HepG2 (cell line): Measurements from ENCODE around the gene GALNT9. TPM values are rescaled to one million over a fixed set of nuclear protein-coding genes. Genes with fewer than 3 reads are reported as not detected.

ENCODE experiments used
- ATAC-seq: fragments of 200-7000 bp; cut with Tn5 transposase; 3 replicates; pipeline ENCODE4 v1.9.1; 2020; ENCODE audit warnings: mild to moderate bottlenecking, moderate library complexity
- BruUV-seq: library from RNA; stranded (reverse); fragments of 400-500 nt; replicated peaks from 2 replicates; lab custom pipeline; 2021; lab: Mats Ljungman, UMichigan
- CTCF ChIA-PET: fragments of 300-600 bp; formaldehyde crosslinking; extraction: SDS; loops from one replicate; lab custom pipeline; 2021; ENCODE audit warnings: low total read pairs, inconsistent platforms, low intra/inter-chr PET ratio; lab: Yijun Ruan, JAX
- POLR2A ChIA-PET: fragments of 350-600 bp; sonication (Branson Sonifier 250); formaldehyde crosslinking; loops from one replicate; lab custom pipeline; 2020; ENCODE audit warnings: antibody characterized with exemption, inconsistent platforms; lab: Yijun Ruan, JAX
- DNase-seq: peaks from one replicate; pipeline ENCODE4 v3.0.0-alpha.2; 2015; ENCODE audit warnings: low spot score
- FAIRE-seq: peaks from 3 replicates; lab custom pipeline; 2011; peaks lifted over from hg19 to GRCh38; lab: Jason Lieb, UNC
- H2AFZ ChIP-seq: one replicate; pipeline ENCODE4 v1.6.1; 2011; ENCODE audit warnings: low read length, inconsistent platforms
- H3K27ac ChIP-seq: fragments of 300-600 bp; 3 replicates; pipeline ENCODE4 v1.8.0; 2011; ENCODE audit warnings: mixed run types, mild to moderate bottlenecking, mixed read lengths, low read length, inconsistent platforms; ENCODE audit not compliant: insufficient read depth; ENCODE audit errors: extremely low read length
- H3K27me3 ChIP-seq, 2 experiments: fragments of 200-600 bp in 1 of 2; 2 replicates in 1 of 2; 3 replicates in 1 of 2; pipeline versions ENCODE4 v1.6.0 to v1.8.0; 2011; ENCODE audit warnings: low read length in 2 of 2, mild to moderate bottlenecking in 2 of 2, moderate library complexity in 2 of 2, inconsistent platforms in 1 of 2; ENCODE audit not compliant: insufficient read depth in 2 of 2, control insufficient read depth in 1 of 2
- H3K36me3 ChIP-seq, 2 experiments: fragments of 200-600 bp in 1 of 2; replicated peaks in 1 of 2; 2 replicates in 1 of 2; 3 replicates in 1 of 2; pipeline versions ENCODE4 v1.5.1 to v1.8.0; 2011; ENCODE audit warnings: low read length in 2 of 2, inconsistent platforms in 1 of 2; ENCODE audit not compliant: insufficient read depth in 2 of 2, control insufficient read depth in 1 of 2
- H3K4me1 ChIP-seq: 2 replicates; pipeline ENCODE4 v1.5.1; 2012; ENCODE audit warnings: low read length, inconsistent platforms; ENCODE audit not compliant: insufficient read depth
- H3K4me2 ChIP-seq: 2 replicates; pipeline ENCODE4 v1.6.0; 2011; ENCODE audit warnings: low read depth, low read length, inconsistent platforms
- H3K4me3 ChIP-seq, 3 experiments: fragments of 200-600 bp in 1 of 3; sonication (generic), shearing (Covaris generic) in 1 of 3; replicated peaks in 1 of 3; 2 replicates each; pipeline ENCODE4 v1.5.1; 2011 to 2016; ENCODE audit warnings: low read length in 3 of 3, inconsistent platforms in 2 of 3, low read depth in 2 of 3, mild to moderate bottlenecking in 2 of 3, control low read depth in 1 of 3, mixed read lengths in 1 of 3; ENCODE audit not compliant: insufficient read depth in 1 of 3
- H3K79me2 ChIP-seq: one replicate; pipeline ENCODE4 v1.6.1; 2011; ENCODE audit warnings: low read length, inconsistent platforms; ENCODE audit not compliant: insufficient read depth
- H3K9ac ChIP-seq: 2 replicates; pipeline ENCODE4 v1.6.0; 2011; ENCODE audit warnings: mild to moderate bottlenecking, low read depth, low read length, inconsistent platforms; ENCODE audit not compliant: insufficient read depth
- H3K9me3 ChIP-seq: 2 replicates; pipeline ENCODE4 v1.5.1; 2012; ENCODE audit warnings: mild to moderate bottlenecking, low read length
- H4K20me1 ChIP-seq: 2 replicates; pipeline ENCODE4 v1.6.0; 2011; ENCODE audit warnings: inconsistent platforms, mild to moderate bottlenecking, low read length, moderate library complexity; ENCODE audit not compliant: insufficient read depth
- ADNP ChIP-seq: sonication (generic); formaldehyde crosslinking; IDR thresholded peaks from 2 replicates; pipeline ENCODE4 v1.4.0; 2020; ENCODE audit warnings: missing genetic modification reagents
- EED ChIP-seq: sonication (generic); formaldehyde crosslinking; IDR thresholded peaks from 2 replicates; pipeline ENCODE4 v1.5.0; 2020; ENCODE audit warnings: mild to moderate bottlenecking, missing genetic modification reagents
- HDAC2 ChIP-seq: sonication (generic); formaldehyde crosslinking; IDR thresholded peaks from 2 replicates; pipeline ENCODE4 v1.4.0; 2020; ENCODE audit warnings: missing genetic modification reagents
- HMGXB3 ChIP-seq: sonication (generic); formaldehyde crosslinking; IDR thresholded peaks from 2 replicates; pipeline ENCODE4 v1.4.0; 2020; ENCODE audit warnings: missing genetic modification reagents, borderline replicate concordance
- MEIS2 ChIP-seq: sonication (generic); formaldehyde crosslinking; IDR thresholded peaks from 2 replicates; pipeline ENCODE4 v1.9.0; 2021; ENCODE audit warnings: mild to moderate bottlenecking, missing genetic modification reagents
- MYNN ChIP-seq: sonication (generic); formaldehyde crosslinking; IDR thresholded peaks from 2 replicates; pipeline ENCODE4 v1.4.0; 2020; ENCODE audit warnings: mild to moderate bottlenecking, low read depth, missing genetic modification reagents
- ONECUT2 ChIP-seq: sonication (generic); formaldehyde crosslinking; IDR thresholded peaks from 2 replicates; pipeline ENCODE4 v1.4.0; 2020; ENCODE audit warnings: missing genetic modification reagents
- SIN3B ChIP-seq: fragments of 150-350 bp; IDR thresholded peaks from 2 replicates; pipeline ENCODE4 v1.6.1; 2014; ENCODE audit warnings: low read length
- SMAD9 ChIP-seq: sonication (generic); formaldehyde crosslinking; IDR thresholded peaks from 2 replicates; pipeline ENCODE4 v1.5.1; 2020; ENCODE audit warnings: mild to moderate bottlenecking, missing genetic modification reagents
- WIZ ChIP-seq: sonication (generic); formaldehyde crosslinking; IDR thresholded peaks from 2 replicates; pipeline ENCODE4 v1.5.1; 2020; ENCODE audit warnings: mild to moderate bottlenecking, missing genetic modification reagents
- ZNF180 ChIP-seq: sonication (generic); formaldehyde crosslinking; IDR thresholded peaks from 2 replicates; pipeline ENCODE4 v1.4.0; 2020; ENCODE audit warnings: low read depth, missing genetic modification reagents, borderline replicate concordance
- ZNF350 ChIP-seq: sonication (generic); formaldehyde crosslinking; IDR thresholded peaks from 2 replicates; pipeline ENCODE4 v1.4.0; 2020; ENCODE audit warnings: mild to moderate bottlenecking, low read depth, missing genetic modification reagents, borderline replicate concordance
- ZNF367 ChIP-seq: sonication (generic); formaldehyde crosslinking; IDR thresholded peaks from 2 replicates; pipeline ENCODE4 v1.4.0; 2020; ENCODE audit warnings: missing genetic modification reagents, borderline replicate concordance
- ZNF572 ChIP-seq: sonication (generic); formaldehyde crosslinking; IDR thresholded peaks from 2 replicates; pipeline ENCODE4 v1.5.1; 2020; ENCODE audit warnings: mild to moderate bottlenecking, missing genetic modification reagents
- ZNF597 ChIP-seq: sonication (generic); formaldehyde crosslinking; IDR thresholded peaks from 2 replicates; pipeline ENCODE4 v1.5.0; 2020; ENCODE audit warnings: missing genetic modification reagents
- ZNF703 ChIP-seq: sonication (generic); formaldehyde crosslinking; IDR thresholded peaks from 2 replicates; pipeline ENCODE4 v1.5.1; 2020; ENCODE audit warnings: missing genetic modification reagents, mild to moderate bottlenecking, moderate library complexity, borderline replicate concordance
- WGBS: methylation state at CpG from one replicate; pipeline ENCODE4 v1.1.6; 2017; ENCODE audit warnings: low lambda C conversion rate; 5-methylcytosine and 5-hydroxymethylcytosine counted together
- in situ Hi-C: cut with HindIII; loops from 2 replicates; pipeline ENCODE4 v1.10.0; 2017; ENCODE audit warnings: low pct_unique_long_range_greater_than_20kb; ENCODE audit not compliant: extremely low pct_ligation_motif_present
- intact Hi-C: fragments of 100-400 bp; cut with micrococcal nuclease; formaldehyde crosslinking; loops from one replicate; pipeline ENCODE4 v1.10.0; 2022; ENCODE audit not compliant: unreplicated experiment
- polyA plus RNA-seq, 8 experiments: library from polyadenylated mRNA; depleted of rRNA in 3 of 8; stranded (reverse) in 7 of 8; unstranded in 1 of 8; fragments of >200 nt; fragmentation: Illumina TruSeq in 4 of 8; extraction: Trizol in 4 of 8; gene quantifications; 2 replicates each; pipeline versions ENCODE4 v1.2.1 to v1.2.3, GENCODE V29; 2011 to 2016; ENCODE audit warnings: low read depth in 4 of 8, missing spikeins in 1 of 8, mixed read lengths in 1 of 8; ENCODE audit not compliant: insufficient read depth in 1 of 8
- total RNA-seq, 5 experiments: library from RNA; depleted of rRNA; stranded (reverse); fragments of >200 nt; fragmentation: Illumina TruSeq; extraction: Trizol; gene quantifications; 2 replicates each; pipeline ENCODE4 v1.2.3, GENCODE V29; 2016; ENCODE audit warnings: low read depth in 1 of 5

Gene GALNT9
- total and polyA plus RNA-seq, 2 of the 13 experiments (the other 11 are each of a cell fraction or from before 2014, with no cell fraction given): 0.04 TPM; not detected in 1

GRCh38 chr12:132151766-132152410, 177.5 kb downstream of the GALNT9 start:
- no peaks in the 10 kb centered on the region for H3K27me3 ChIP-seq
- CTCF ChIA-PET: no interaction called here
- no peaks in the 10 kb centered on the region for H3K9me3 ChIP-seq
- POLR2A ChIA-PET: no interaction called here
- 99% methylated on average over 14 of the region's 32 CpGs for WGBS
- no peak overlapping the region for H2AFZ ChIP-seq
- FAIRE-seq (no peak), DNase-seq (no peak), ATAC-seq (no peak)
- in situ Hi-C loops: no loop called here
- peaks cover 0 to 2% of the 10 kb centered on the region in 2 experiments; a peak in 1 of 5 replicates for H3K36me3 ChIP-seq
- peaks cover 3% of the 10 kb centered on the region; the same call in 1 of the 2 replicates for H4K20me1 ChIP-seq
- no peak for TF ChIP-seq ADNP
- TF ChIP-seq HMGXB3 (CRISPR knock-in tag): no peak
- no peak for TF ChIP-seq ZNF180 (CRISPR knock-in tag)
- TF ChIP-seq ONECUT2 (CRISPR knock-in tag): no peak
- no peak for TF ChIP-seq ZNF572 (CRISPR knock-in tag)
- no peak for TF ChIP-seq SIN3B
- TF ChIP-seq HDAC2: no peak
- no peak for TF ChIP-seq ZNF597 (CRISPR knock-in tag)
- TF ChIP-seq ZNF367 (CRISPR knock-in tag): no peak
- TF ChIP-seq MEIS2: no peak
- no peak for TF ChIP-seq WIZ (CRISPR knock-in tag)
- TF ChIP-seq SMAD9 (CRISPR knock-in tag): no peak
- TF ChIP-seq EED (CRISPR knock-in tag): no peak
- no peak for TF ChIP-seq ZNF703 (CRISPR knock-in tag)
- TF ChIP-seq ZNF350 (CRISPR knock-in tag): no peak
- TF ChIP-seq MYNN (CRISPR knock-in tag): no peak
- no peak overlapping the region for H3K27ac ChIP-seq
- no peak overlapping the region for H3K4me3 ChIP-seq
- H3K4me1 ChIP-seq: peaks cover 14% of the 10 kb centered on the region
- BruUV-seq: no TSS peak
- H3K9ac ChIP-seq: no peak overlapping the region
- no peaks in the 10 kb centered on the region for H3K79me2 ChIP-seq
- intact Hi-C loops: no loop called here
- H3K4me2 ChIP-seq: no peak overlapping the region
